ENCODE data around the gene FOXP1.

FOXP1 gene

DNA sequence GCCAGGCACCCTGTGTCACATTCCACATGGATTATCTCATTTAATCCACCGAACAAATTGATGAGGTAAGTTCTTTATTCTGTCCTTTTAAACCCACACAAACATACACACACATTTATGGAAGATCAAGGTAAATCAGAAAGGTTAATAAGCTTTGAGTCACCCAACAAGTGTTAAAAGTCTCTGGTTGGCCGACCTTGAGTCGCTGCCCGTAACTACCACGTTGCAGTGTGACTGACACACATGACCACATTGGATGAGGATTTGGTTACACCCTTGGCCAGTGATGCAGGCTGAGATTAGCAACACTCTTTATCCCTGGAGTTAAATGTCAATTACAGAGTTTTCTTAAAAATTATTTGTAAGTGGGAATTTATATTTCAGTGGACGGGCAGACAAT is 19.2 kb downstream of the FOXP1 start:
- H3K27ac Mint-ChIP-seq, result no peak overlapping the region

DNA sequence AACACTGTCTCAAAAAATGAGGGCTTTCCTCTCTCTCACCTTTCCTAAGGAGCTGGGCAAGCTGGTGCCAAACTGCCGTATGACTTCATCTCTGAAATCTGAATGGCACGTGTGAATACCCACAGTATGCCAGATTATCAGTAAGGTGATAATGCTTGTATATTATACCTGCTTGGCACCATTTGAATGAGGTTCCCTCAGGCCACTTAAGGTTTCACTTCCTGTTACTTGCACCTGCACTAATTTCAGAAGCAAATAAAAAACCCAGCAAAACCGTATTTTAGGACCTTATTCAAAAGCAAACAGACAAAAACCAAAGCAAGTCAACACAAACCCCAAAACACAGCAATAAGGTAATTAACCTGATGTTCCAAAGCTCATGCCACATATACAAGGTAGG is 19.7 kb downstream of the FOXP1 start:
- Mint-ChIP-seq H3K27me3 (ENCODE audit: low read depth) (no peaks in the 10 kb centered on the region), H3K27ac (no peak overlapping the region), H3K9me3 (no peaks in the 10 kb centered on the region), H3K4me1 (ENCODE audit: low read depth) (peaks cover 4% of the 10 kb centered on the region), H3K36me3 (ENCODE audit: low read depth) (no peaks in the 10 kb centered on the region), H3K4me3 (no peak overlapping the region)

More for the DNA sequence above, 19.2 kb downstream of the FOXP1 start:
- H3K27me3 Mint-ChIP-seq (ENCODE audit: low read depth), result no peaks in the 10 kb centered on the region
- no peak overlapping the region for H3K4me3 Mint-ChIP-seq
- H3K36me3 Mint-ChIP-seq (ENCODE audit: low read depth), result no peaks in the 10 kb centered on the region
- H3K9me3 Mint-ChIP-seq, result no peaks in the 10 kb centered on the region
- peaks cover 4% of the 10 kb centered on the region for H3K4me1 Mint-ChIP-seq (ENCODE audit: low read depth)

DNA sequence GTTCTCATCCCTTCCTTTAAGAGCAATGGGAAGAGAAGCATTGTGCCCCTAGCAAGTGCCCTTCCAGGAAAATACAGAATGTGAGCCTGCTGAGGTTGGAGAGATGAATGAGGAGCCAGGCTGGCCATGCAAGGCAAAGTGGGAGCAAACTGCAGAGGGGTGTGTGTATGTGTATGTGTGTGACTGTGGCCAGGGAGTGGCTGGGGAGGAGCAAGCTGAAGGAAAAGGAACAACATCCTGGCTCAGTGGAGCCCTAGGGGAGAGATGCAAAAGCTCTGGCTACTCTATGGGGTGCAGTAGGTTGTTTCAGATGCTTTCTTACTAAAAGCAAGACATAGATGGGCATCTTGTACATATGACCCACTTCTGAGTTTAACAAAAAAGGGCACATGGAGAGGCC is 20.6 kb downstream of the FOXP1 start:
- no peaks in the 10 kb centered on the region for H3K9me3 Mint-ChIP-seq
- no peak overlapping the region for H3K4me3 Mint-ChIP-seq
- H3K4me1 Mint-ChIP-seq (ENCODE audit: low read depth), result peaks cover 4% of the 10 kb centered on the region
- peaks cover 3% of the 10 kb centered on the region for H3K27me3 Mint-ChIP-seq (ENCODE audit: low read depth)
- no peaks in the 10 kb centered on the region for H3K36me3 Mint-ChIP-seq (ENCODE audit: low read depth)
- no peak overlapping the region for H3K27ac Mint-ChIP-seq

DNA sequence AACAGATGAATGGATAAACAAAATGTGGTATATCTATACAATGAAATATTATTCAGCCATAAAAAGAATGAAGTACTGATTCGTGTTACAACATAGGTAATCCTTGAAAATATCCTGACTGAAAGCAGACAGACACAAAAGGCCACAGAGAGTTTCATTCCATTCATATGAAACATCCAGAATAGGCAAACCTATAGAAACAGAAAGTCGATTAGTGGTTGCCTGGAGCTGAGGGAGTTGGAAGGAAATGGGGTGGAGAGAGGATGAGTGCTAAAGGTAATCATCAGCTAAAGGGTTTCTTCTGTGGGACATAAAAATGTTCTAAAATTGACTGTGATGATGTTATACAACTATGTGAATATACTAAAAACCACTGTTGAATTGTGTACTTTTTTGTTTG is 22.9 kb downstream of the FOXP1 start:
- Mint-ChIP-seq H3K9me3 (no peaks in the 10 kb centered on the region), H3K27ac (no peak overlapping the region), H3K4me3 (no peak overlapping the region), H3K36me3 (ENCODE audit: low read depth) (no peaks in the 10 kb centered on the region), H3K4me1 (ENCODE audit: low read depth) (peaks cover 2% of the 10 kb centered on the region), H3K27me3 (ENCODE audit: low read depth) (peaks cover 9% of the 10 kb centered on the region)

DNA sequence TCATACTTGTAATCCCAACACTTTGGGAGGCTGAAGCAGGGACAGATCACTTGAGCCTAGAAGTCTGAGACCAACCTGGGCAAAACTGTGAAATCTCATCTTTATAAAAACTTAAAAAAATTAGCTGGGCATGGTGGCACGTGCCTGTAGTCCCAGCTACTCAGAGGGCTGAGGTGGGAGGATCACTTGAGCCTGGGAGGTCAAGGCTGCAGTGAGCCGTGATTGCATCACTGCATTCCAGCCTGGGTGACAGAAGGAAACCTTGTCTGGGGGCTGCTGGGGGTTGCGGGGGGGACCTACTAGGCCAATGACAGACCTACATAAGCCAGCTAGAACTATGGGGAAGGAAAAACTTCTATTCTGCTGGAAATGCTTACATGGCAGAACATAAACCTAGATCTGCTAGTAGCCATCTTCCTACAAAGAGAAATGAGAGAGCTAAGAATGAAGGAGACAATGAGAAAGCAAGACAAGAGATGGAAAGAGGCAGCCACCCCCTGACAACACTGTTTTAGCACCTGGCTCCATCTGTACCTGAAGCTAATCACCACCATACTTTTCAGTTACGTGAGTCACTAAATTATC is 23.9 kb downstream of the FOXP1 start:
- Mint-ChIP-seq H3K4me3 (no peak overlapping the region), H3K27ac (no peak overlapping the region)

DNA sequence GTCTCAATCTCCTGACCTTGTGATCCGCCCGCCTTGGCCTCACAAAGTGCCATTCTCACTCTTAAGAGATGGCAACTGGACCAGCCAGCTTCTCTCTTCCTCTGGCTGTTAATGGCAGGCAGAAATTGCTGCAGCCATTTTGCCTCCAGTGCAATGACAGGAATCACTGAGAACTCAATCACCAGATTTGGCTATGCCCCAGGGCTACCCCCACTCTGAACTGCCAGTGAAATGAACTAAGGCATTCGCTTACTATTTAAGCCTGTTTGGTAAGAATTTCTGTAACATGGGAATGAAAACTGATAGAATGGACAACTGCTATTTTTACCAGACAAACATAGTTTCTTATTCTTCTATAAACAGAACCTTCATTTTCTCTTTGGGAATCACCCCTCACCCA is 24.5 kb downstream of the FOXP1 start:
- Mint-ChIP-seq H3K4me3 (no peak overlapping the region), H3K27me3 (ENCODE audit: low read depth) (peaks cover 9% of the 10 kb centered on the region), H3K36me3 (ENCODE audit: low read depth) (no peaks in the 10 kb centered on the region), H3K4me1 (ENCODE audit: low read depth) (no peaks in the 10 kb centered on the region), H3K27ac (no peak overlapping the region), H3K9me3 (no peaks in the 10 kb centered on the region)

More for the DNA sequence above, 23.9 kb downstream of the FOXP1 start:
- no peaks in the 10 kb centered on the region for H3K36me3 Mint-ChIP-seq (ENCODE audit: low read depth)
- no peaks in the 10 kb centered on the region for H3K9me3 Mint-ChIP-seq
- peaks cover 9% of the 10 kb centered on the region for H3K27me3 Mint-ChIP-seq (ENCODE audit: low read depth)
- H3K4me1 Mint-ChIP-seq (ENCODE audit: low read depth), result peaks cover 2% of the 10 kb centered on the region

DNA sequence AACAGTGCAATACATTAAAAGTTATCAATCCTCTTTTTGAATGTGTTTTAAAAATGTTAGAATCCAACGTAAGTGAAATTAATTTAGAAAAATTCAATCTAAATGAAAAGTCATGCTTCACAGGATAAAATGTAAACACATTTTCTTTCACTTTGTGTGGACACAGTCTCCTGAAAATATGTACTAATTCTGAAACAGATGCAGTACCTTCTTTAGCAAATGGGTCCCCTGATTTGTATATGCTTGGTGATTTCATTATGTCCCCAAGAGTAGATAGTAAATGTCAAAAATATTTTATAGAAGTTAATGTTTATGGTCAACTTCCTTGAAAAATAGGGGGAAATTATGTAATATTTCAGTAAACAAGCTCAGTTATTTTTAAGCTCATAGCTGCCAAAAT is 28.9 kb downstream of the FOXP1 start:
- no peaks in the 10 kb centered on the region for H3K9me3 Mint-ChIP-seq
- H3K27ac Mint-ChIP-seq, result no peak overlapping the region
- H3K4me1 Mint-ChIP-seq (ENCODE audit: low read depth), result no peaks in the 10 kb centered on the region
- H3K36me3 Mint-ChIP-seq (ENCODE audit: low read depth), result no peaks in the 10 kb centered on the region
- peaks cover 15% of the 10 kb centered on the region for H3K27me3 Mint-ChIP-seq (ENCODE audit: low read depth)
- no peak overlapping the region for H3K4me3 Mint-ChIP-seq

DNA sequence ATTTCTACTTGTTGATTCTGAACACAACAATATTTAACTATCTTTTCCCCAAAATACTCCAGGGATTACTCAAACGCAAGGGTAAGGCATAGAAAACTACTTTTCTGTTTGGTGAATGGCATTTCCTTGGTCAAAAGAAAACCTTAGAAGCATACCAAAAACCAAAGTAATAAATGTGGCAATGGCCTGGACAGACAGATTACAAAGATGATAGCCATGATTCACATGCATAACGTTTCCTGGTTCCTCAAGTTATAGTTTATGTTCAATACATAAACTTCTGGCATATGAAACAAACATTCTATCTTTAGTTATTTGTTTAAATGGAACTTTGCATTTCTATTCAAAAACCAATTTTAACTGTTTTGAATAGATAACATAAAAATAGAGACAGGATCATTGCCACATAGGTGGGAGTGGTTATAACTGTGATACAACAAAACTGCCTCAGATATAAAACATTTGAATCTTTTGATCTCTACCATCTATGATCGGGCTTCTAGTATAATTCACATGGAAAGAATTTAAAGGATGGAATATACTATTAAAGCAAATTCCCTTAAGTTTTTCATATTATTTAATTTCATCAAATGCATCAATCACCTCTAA is 32.1 kb downstream of the FOXP1 start:
- H3K9me3 Mint-ChIP-seq, result no peaks in the 10 kb centered on the region
- H3K27ac Mint-ChIP-seq, result no peak overlapping the region
- H3K4me3 Mint-ChIP-seq, result no peak overlapping the region
- peaks cover 13% of the 10 kb centered on the region for H3K27me3 Mint-ChIP-seq (ENCODE audit: low read depth)
- no peaks in the 10 kb centered on the region for H3K4me1 Mint-ChIP-seq (ENCODE audit: low read depth)
- no peaks in the 10 kb centered on the region for H3K36me3 Mint-ChIP-seq (ENCODE audit: low read depth)

DNA sequence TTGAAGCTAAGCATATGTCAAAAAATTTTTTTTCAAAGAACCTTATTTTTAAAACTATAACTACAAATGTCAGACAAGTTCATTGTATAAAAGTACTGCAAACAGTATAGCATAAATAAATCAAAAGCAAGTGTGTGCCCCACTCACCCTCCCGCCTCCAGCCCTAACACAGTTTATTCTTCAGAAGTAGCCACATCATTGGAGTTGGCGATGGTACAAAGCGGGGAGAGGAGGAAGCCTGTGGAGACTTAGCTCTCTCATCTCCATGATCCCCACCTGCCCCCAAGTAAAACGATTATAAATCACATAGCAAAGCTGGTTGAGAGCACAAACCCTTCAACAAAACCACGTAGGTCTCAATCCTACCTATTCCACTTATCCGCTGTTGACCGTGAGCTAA is 33.6 kb downstream of the FOXP1 start:
- Mint-ChIP-seq H3K27me3 (ENCODE audit: low read depth) (peaks cover 13% of the 10 kb centered on the region), H3K36me3 (ENCODE audit: low read depth) (no peaks in the 10 kb centered on the region), H3K27ac (no peak overlapping the region), H3K4me3 (no peak overlapping the region), H3K9me3 (no peaks in the 10 kb centered on the region), H3K4me1 (ENCODE audit: low read depth) (no peaks in the 10 kb centered on the region)

DNA sequence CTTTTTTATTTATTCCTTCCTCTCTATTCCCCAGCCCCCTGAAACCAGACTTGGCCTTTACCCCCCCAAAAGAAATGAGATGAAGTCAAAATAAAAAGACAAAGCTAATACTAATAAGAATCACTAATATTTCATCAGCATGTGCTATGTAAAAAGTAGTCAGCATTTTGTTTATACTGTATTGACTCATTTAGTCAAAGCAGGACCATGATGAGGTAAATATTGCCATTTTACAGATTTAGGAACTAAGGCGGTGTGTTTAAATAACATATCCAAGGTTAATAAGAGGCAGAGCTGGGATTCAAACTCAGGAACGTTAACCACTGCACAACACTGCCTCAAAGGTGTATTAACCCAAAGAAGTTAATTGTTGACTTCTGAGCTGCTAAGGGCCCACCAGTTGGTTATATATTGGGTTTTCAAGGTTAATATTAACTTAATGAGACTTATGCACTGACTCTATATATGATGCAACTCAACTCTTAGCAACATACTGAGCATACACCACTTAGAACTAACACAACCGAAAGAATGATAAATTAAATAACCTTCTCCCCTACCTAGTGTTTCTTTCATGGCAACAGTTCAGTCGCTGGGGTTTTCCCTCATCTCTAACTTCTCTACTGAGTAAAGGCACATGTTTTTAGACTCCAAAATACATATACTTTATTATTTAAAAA is 34.7 kb downstream of the FOXP1 start:
- Mint-ChIP-seq H3K4me1 (ENCODE audit: low read depth) (no peaks in the 10 kb centered on the region), H3K27me3 (ENCODE audit: low read depth) (peaks cover 13% of the 10 kb centered on the region), H3K9me3 (no peaks in the 10 kb centered on the region), H3K27ac (no peak overlapping the region), H3K36me3 (ENCODE audit: low read depth) (no peaks in the 10 kb centered on the region), H3K4me3 (no peak overlapping the region)

DNA sequence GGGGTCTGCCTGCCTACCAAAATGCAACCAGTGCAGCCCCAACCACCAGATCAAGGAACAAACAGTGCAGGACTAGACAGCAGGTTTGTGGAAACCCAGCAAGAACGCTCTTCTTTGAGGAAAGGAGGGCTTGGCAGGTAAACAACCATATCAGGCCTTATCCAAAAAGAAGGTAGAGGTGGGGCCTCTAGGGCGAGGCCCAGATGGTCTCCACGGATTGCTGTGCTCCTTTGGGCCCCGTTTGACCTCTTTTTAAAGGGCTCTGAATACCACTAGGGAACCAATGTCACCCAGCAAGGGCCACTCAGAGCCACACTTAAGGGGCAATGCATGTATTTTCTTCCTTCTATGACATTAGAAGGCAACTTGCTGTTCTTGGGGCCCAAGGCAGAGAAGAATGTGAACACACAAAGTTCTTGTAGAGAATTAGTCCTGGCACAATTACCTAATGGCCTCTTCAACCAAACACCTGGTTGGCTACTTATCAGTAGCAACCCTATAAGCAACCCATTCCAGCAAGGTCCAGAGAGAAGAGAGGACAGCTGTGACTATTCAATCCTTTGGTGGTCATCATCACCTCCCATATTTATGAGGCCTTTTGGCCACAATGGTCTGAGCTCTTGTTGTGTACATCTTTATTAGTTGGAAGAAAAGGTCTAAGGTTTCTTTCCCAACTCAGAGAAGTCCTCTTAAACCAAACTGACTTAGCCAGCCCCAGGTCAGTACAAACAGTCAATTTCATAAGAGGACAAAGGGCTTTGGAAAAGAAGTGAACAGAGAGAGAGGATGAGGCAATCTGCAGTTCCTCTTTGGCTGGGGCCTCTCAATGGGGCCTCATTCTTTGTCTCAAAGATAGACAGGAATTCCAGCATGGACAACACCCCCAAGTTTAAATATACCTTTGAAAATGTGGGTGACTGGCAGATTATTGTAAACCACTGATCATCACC is 36.0 kb downstream of the FOXP1 start:
- no peak overlapping the region for H3K27ac Mint-ChIP-seq
- H3K4me1 Mint-ChIP-seq (ENCODE audit: low read depth), result no peaks in the 10 kb centered on the region
- peaks cover 14% of the 10 kb centered on the region for H3K27me3 Mint-ChIP-seq (ENCODE audit: low read depth)

DNA sequence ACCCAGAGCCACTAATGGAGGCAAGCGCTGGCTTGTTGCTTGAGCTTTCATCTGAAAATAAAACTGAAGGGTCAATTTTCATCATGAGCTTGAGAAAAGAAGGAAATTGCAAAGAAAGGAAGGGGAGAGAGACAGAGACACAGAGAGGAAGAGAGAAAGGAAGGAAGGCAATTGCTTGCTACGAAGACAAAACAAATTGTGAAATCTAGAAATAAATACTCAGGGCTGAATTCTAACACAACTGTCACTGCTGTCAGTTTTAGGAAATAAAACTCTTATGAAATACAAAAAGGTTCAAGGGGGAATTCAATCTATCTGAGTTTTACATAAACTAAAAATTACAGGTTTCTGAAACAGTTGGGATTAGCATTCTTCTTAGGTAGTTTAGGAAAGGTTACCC is 36.7 kb downstream of the FOXP1 start:
- Mint-ChIP-seq H3K27ac (no peak overlapping the region), H3K27me3 (ENCODE audit: low read depth) (peaks cover 20% of the 10 kb centered on the region), H3K4me1 (ENCODE audit: low read depth) (no peaks in the 10 kb centered on the region), H3K9me3 (no peaks in the 10 kb centered on the region), H3K4me3 (no peak overlapping the region), H3K36me3 (ENCODE audit: low read depth) (no peaks in the 10 kb centered on the region)

More for the DNA sequence above, 36.0 kb downstream of the FOXP1 start:
- no peak overlapping the region for H3K4me3 Mint-ChIP-seq
- no peaks in the 10 kb centered on the region for H3K36me3 Mint-ChIP-seq (ENCODE audit: low read depth)
- H3K9me3 Mint-ChIP-seq, result no peaks in the 10 kb centered on the region

DNA sequence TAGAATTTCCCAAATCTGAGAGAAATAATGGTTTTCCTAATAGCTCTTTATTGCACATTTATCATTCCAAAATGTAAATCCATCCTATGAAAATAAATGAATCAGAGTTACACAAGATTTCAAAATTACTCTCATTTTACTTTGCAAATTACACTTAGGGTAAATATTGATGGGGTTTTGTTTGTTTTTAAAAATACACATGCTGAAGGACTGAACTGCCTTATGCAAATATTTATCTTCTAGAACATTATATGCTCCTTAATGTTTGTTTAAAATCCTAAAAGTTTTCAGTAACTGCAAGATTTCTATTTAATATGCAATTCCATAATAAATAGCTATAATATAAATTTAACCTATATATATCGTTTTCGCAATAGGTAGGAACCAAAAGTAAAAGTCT is 38.2 kb downstream of the FOXP1 start:
- no peaks in the 10 kb centered on the region for H3K36me3 Mint-ChIP-seq (ENCODE audit: low read depth)
- no peaks in the 10 kb centered on the region for H3K4me1 Mint-ChIP-seq (ENCODE audit: low read depth)

DNA sequence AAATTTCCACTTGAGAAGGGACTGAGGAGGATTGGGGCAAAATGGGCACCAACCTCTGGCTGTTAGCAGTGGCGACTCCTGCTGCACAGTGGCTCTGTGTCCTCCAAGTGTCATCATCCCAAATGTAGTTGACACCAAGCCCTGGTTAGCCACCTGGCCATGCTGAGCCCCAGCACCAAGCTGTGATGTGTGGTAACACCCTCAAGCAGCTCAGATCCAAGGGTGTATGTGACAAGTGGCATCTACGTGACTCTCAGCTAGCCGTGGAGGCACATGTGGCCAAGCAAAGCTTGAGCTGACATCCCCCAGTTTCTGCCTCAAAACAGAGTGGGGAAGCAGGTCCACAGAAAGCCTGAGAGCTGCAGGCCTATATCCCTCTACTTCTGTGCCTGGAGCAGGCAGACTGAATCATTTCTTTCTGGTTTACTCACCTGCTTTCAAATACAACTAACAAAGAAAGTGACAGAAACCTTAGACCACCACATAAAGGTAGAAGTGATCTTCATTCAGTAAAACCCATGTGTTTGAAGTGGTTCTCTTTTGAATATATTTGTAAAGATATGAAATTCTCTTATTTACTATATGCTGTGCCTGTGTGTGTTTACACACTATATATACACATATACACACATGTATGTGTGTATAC is 40.0 kb downstream of the FOXP1 start:
- H3K4me3 Mint-ChIP-seq, result no peak overlapping the region
- H3K36me3 Mint-ChIP-seq (ENCODE audit: low read depth), result no peaks in the 10 kb centered on the region
- no peaks in the 10 kb centered on the region for H3K9me3 Mint-ChIP-seq
- no peak overlapping the region for H3K27ac Mint-ChIP-seq
- peaks cover 25% of the 10 kb centered on the region for H3K27me3 Mint-ChIP-seq (ENCODE audit: low read depth)
- H3K4me1 Mint-ChIP-seq (ENCODE audit: low read depth), result no peaks in the 10 kb centered on the region

More for the DNA sequence above, 38.2 kb downstream of the FOXP1 start:
- no peak overlapping the region for H3K27ac Mint-ChIP-seq
- peaks cover 21% of the 10 kb centered on the region for H3K27me3 Mint-ChIP-seq (ENCODE audit: low read depth)
- no peaks in the 10 kb centered on the region for H3K9me3 Mint-ChIP-seq
- no peak overlapping the region for H3K4me3 Mint-ChIP-seq
